KOPT-K1 (cell line): Measurements from ENCODE around the gene SLC66A3.

Source experiments
- H3K27ac ChIP-seq: fragments of 200-600 bp; sonication (generic); 2 replicates; pipeline ENCODE4 v1.5.1; 2016; ENCODE audit warnings: antibody characterized with exemption, mild to moderate bottlenecking, low read depth, low read length; ENCODE audit not compliant: poor library complexity, severe bottlenecking
- H3K36me3 ChIP-seq: fragments of 200-600 bp; sonication (generic); 2 replicates; pipeline ENCODE4 v1.5.1; 2017; ENCODE audit warnings: antibody characterized with exemption, mild to moderate bottlenecking, low read length, moderate library complexity; ENCODE audit not compliant: insufficient read depth
- H3K9me3 ChIP-seq: fragments of 200-600 bp; sonication (generic); 2 replicates; pipeline ENCODE4 v1.5.1; 2017; ENCODE audit warnings: antibody characterized with exemption, low read length, mild to moderate bottlenecking; ENCODE audit not compliant: insufficient read depth, poor library complexity, severe bottlenecking

The SLC66A3 gene

GRCh38 chr2:11168488-11168887, 13.2 kb downstream of the SLC66A3 start:
- H3K36me3 ChIP-seq = no peaks in the 10 kb centered on the region
- H3K9me3 ChIP-seq = no peaks in the 10 kb centered on the region
- no peak overlapping the region for H3K27ac ChIP-seq

GRCh38 chr2:11169333-11169732, 14.1 kb downstream of the SLC66A3 start:
- Histone ChIP-seq H3K36me3 (no peaks in the 10 kb centered on the region), H3K9me3 (no peaks in the 10 kb centered on the region), H3K27ac (no peak overlapping the region)

- 0 out of 2 replicates have a peak, but pooled peaks cover 4% of the 10 kb centered on the region for H3K36me3 ChIP-seq
- H3K9me3 ChIP-seq = no peaks in the 10 kb centered on the region
- no peak overlapping the region for H3K27ac ChIP-seq
Observed at GRCh38 chr2:11174222-11174621, 19.0 kb downstream of the SLC66A3 start.

GRCh38 chr2:11175293-11175795, 20.1 kb downstream of the SLC66A3 start:
- H3K27ac ChIP-seq = no peak overlapping the region
- peaks cover 12% of the 10 kb centered on the region; the same call in 1 of the 2 replicates for H3K36me3 ChIP-seq
- H3K9me3 ChIP-seq = no peaks in the 10 kb centered on the region

- no peaks in the 10 kb centered on the region for H3K9me3 ChIP-seq
- peaks cover 32% of the 10 kb centered on the region for H3K36me3 ChIP-seq
- no peak overlapping the region for H3K27ac ChIP-seq
Observed at GRCh38 chr2:11177871-11178690, 22.8 kb downstream of the SLC66A3 start.

- Histone ChIP-seq H3K36me3 (peaks cover 32% of the 10 kb centered on the region), H3K9me3 (no peaks in the 10 kb centered on the region), H3K27ac (no peak overlapping the region)
Observed at GRCh38 chr2:11179196-11179595, 23.9 kb downstream of the SLC66A3 start.

GRCh38 chr2:11179899-11180298, 24.6 kb downstream of the SLC66A3 start:
- H3K9me3 ChIP-seq = no peaks in the 10 kb centered on the region
- H3K27ac ChIP-seq = no peak overlapping the region
- H3K36me3 ChIP-seq = peaks cover 33% of the 10 kb centered on the region

- Histone ChIP-seq H3K36me3 (peaks cover 38% of the 10 kb centered on the region), H3K27ac (no peak overlapping the region), H3K9me3 (no peaks in the 10 kb centered on the region)
Observed at GRCh38 chr2:11180653-11181052, 25.4 kb downstream of the SLC66A3 start.

GRCh38 chr2:11182951-11183350, 27.7 kb downstream of the SLC66A3 start:
- no peak overlapping the region for H3K27ac ChIP-seq
- no peaks in the 10 kb centered on the region for H3K9me3 ChIP-seq
- H3K36me3 ChIP-seq = peaks cover 42% of the 10 kb centered on the region

- no peak overlapping the region for H3K27ac ChIP-seq
- H3K9me3 ChIP-seq = no peaks in the 10 kb centered on the region
- peaks cover 49% of the 10 kb centered on the region for H3K36me3 ChIP-seq
Observed at GRCh38 chr2:11186145-11186544, 30.9 kb downstream of the SLC66A3 start.

- no peak overlapping the region for H3K27ac ChIP-seq
- H3K36me3 ChIP-seq = peaks cover 50% of the 10 kb centered on the region
- no peaks in the 10 kb centered on the region for H3K9me3 ChIP-seq
Observed at GRCh38 chr2:11187083-11187619, 31.9 kb downstream of the SLC66A3 start.

GRCh38 chr2:11187731-11188130, 32.5 kb downstream of the SLC66A3 start:
- H3K36me3 ChIP-seq = peaks cover 50% of the 10 kb centered on the region
- H3K9me3 ChIP-seq = no peaks in the 10 kb centered on the region
- H3K27ac ChIP-seq = no peak overlapping the region

- no peaks in the 10 kb centered on the region for H3K9me3 ChIP-seq
- peaks cover 81% of the 10 kb centered on the region for H3K36me3 ChIP-seq
- no peak overlapping the region for H3K27ac ChIP-seq
Observed at GRCh38 chr2:11196246-11196645, 41.0 kb downstream of the SLC66A3 start.

GRCh38 chr2:11200651-11201050, 45.4 kb downstream of the SLC66A3 start:
- Histone ChIP-seq H3K27ac (no peak overlapping the region), H3K36me3 (peaks cover 62% of the 10 kb centered on the region), H3K9me3 (no peaks in the 10 kb centered on the region)

- no peak overlapping the region for H3K27ac ChIP-seq
- H3K9me3 ChIP-seq = no peaks in the 10 kb centered on the region
- H3K36me3 ChIP-seq = peaks cover 54% of the 10 kb centered on the region
Observed at GRCh38 chr2:11201969-11202368, 46.7 kb downstream of the SLC66A3 start.

GRCh38 chr2:11203480-11203879, 48.2 kb downstream of the SLC66A3 start:
- Histone ChIP-seq H3K36me3 (peaks cover 49% of the 10 kb centered on the region), H3K9me3 (no peaks in the 10 kb centered on the region), H3K27ac (no peak overlapping the region)
